Mammary epithelial cell (primary cell): ENCODE results near the gene USP24.

ENCODE experiments used
- EZH2 ChIP-seq: IDR thresholded peaks from 2 replicates; pipeline ENCODE4 v1.6.1; 2012; ENCODE audit warnings: low read length, inconsistent platforms, borderline replicate concordance
- TF ChIP-seq, protein P1 (sequence below), 2 donors: IDR thresholded peaks in 1 of 2; conservative IDR thresholded peaks in 1 of 2; 2 replicates each; pipeline ENCODE4 v1.5.1; 2011 to 2012; ENCODE audit warnings: inconsistent platforms in 2 of 2, low read length in 2 of 2, mild to moderate bottlenecking in 2 of 2, control low read depth in 1 of 2, low read depth in 1 of 2; ENCODE audit not compliant: insufficient read depth in 1 of 2; ENCODE audit errors: extremely low read depth in 1 of 2

DNA sequence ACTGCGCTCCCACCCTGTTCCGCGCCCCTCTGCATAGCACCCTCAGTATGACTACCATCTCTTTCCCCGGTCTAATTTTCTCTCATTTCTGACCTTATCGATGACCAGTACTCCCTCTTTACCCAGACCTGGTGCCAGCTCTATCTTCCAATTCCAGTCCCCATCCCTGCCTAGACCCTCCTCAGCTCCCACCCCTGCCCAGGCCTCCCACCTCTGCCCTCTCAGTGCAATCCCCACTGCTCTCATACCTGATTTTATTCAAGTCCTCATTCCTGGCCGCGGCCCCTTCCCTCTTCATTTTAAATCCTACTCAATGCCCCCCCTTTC is 1.3 kb downstream of the USP24 start:
- TF ChIP-seq, protein P1, sequence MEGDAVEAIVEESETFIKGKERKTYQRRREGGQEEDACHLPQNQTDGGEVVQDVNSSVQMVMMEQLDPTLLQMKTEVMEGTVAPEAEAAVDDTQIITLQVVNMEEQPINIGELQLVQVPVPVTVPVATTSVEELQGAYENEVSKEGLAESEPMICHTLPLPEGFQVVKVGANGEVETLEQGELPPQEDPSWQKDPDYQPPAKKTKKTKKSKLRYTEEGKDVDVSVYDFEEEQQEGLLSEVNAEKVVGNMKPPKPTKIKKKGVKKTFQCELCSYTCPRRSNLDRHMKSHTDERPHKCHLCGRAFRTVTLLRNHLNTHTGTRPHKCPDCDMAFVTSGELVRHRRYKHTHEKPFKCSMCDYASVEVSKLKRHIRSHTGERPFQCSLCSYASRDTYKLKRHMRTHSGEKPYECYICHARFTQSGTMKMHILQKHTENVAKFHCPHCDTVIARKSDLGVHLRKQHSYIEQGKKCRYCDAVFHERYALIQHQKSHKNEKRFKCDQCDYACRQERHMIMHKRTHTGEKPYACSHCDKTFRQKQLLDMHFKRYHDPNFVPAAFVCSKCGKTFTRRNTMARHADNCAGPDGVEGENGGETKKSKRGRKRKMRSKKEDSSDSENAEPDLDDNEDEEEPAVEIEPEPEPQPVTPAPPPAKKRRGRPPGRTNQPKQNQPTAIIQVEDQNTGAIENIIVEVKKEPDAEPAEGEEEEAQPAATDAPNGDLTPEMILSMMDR (conservative IDR thresholded peaks at IDR 0.05 in 1 of 2, IDR thresholded peaks at IDR 0.05 in 1 of 2; ENCODE audit: extremely low read depth in 1 of 2, insufficient read depth in 1 of 2, low read depth in 1 of 2, low read length in 2 of 2) = no peak
- TF ChIP-seq EZH2 = no peak
